ENCODE data around the gene IFNL2. TPM values are rescaled to one million over a fixed set of nuclear protein-coding genes. Genes with fewer than 3 reads are reported as not detected.

IFNL2 gene
- total and polyA plus RNA-seq, 2 donors (not counting 1 experiment from before 2014, with no cell fraction given), result not detected

- Histone ChIP-seq H3K79me2 (ENCODE audit: control insufficient read depth, insufficient read depth, low read length) (no peaks in the 10 kb centered on the region), H3K36me3 (replicated peaks in 1 of 2; ENCODE audit: control extremely low read depth in 1 of 2, control insufficient read depth in 1 of 2, extremely low read depth in 1 of 2, insufficient read depth in 2 of 2, low read length in 1 of 2) (no peaks in the 10 kb centered on the region), H4K20me1 (ENCODE audit: control insufficient read depth, insufficient read depth, low read length, poor library complexity, severe bottlenecking) (no peaks in the 10 kb centered on the region), H3K4me1 (ENCODE audit: control insufficient read depth in 2 of 2, insufficient read depth in 2 of 2, low read length in 2 of 2) (no peaks in the 10 kb centered on the region), H3K9ac (ENCODE audit: low read length) (no peak overlapping the region), H2AFZ (ENCODE audit: insufficient read depth, low read depth, low read length, poor library complexity, severe bottlenecking) (no peak overlapping the region), H3K27me3 (replicated peaks in 1 of 4; ENCODE audit: control extremely low read depth in 1 of 4, control insufficient read depth in 3 of 4, insufficient read depth in 4 of 4, low read length in 3 of 4) (no peaks in the 10 kb centered on the region), H3K4me2 (replicated peaks; ENCODE audit: low read depth, low read length, poor library complexity, severe bottlenecking) (no peak overlapping the region), H3K4me3 (ENCODE audit: control extremely low read depth in 1 of 5, extremely low read depth in 1 of 5, insufficient read depth in 1 of 5, low read depth in 2 of 5, low read length in 4 of 5) (no peak overlapping the region), H3K27ac (ENCODE audit: low read length in 2 of 2) (no peak overlapping the region), H3K9me3 (ENCODE audit: control extremely low read depth in 1 of 3, control insufficient read depth in 2 of 3, insufficient read depth in 1 of 3, low read length in 2 of 3) (peaks cover 0 to 4% (median 0%) of the 10 kb centered on the region in 3 donors)
- ATAC-seq (ENCODE audit: low read depth), result no peak
- Mint-ChIP-seq H3K4me3 (no peak overlapping the region), H3K27ac (no peak overlapping the region), H3K4me1 (no peaks in the 10 kb centered on the region), H3K27me3 (peaks cover 15% of the 10 kb centered on the region), H3K9me3 (ENCODE audit: insufficient read depth) (no peaks in the 10 kb centered on the region)
- intact Hi-C loops (cut with micrococcal nuclease), result no loop called here
- 55% methylated on average over 4 of the region's 6 CpGs for WGBS (ENCODE audit: insufficient coverage)
- no peak for TF ChIP-seq EZH2 (IDR thresholded peaks at IDR 0.05; ENCODE audit: borderline replicate concordance, insufficient read depth, low read depth, low read length, poor library complexity, severe bottlenecking)
- no peak for TF ChIP-seq CTCF (IDR thresholded peaks at IDR 0.05)
- ChIA-PET POLR2A (no interaction called here), CTCF (no interaction called here)
- no peak for DNase-seq
Observed at GRCh38 chr19:39304701-39305571, 36.7 kb downstream of the IFNL2 start.

- no peak for TF ChIP-seq EZH2 (IDR thresholded peaks at IDR 0.05; ENCODE audit: borderline replicate concordance, insufficient read depth, low read depth, low read length, poor library complexity, severe bottlenecking)
- no peak for TF ChIP-seq CTCF (IDR thresholded peaks at IDR 0.05)
- Histone ChIP-seq H3K27me3 (replicated peaks in 1 of 4; ENCODE audit: control extremely low read depth in 1 of 4, control insufficient read depth in 3 of 4, insufficient read depth in 4 of 4, low read length in 3 of 4) (no peaks in the 10 kb centered on the region), H3K4me3 (ENCODE audit: control extremely low read depth in 1 of 5, extremely low read depth in 1 of 5, insufficient read depth in 1 of 5, low read depth in 2 of 5, low read length in 4 of 5) (no peak overlapping the region), H4K20me1 (ENCODE audit: control insufficient read depth, insufficient read depth, low read length, poor library complexity, severe bottlenecking) (no peaks in the 10 kb centered on the region), H3K36me3 (replicated peaks in 1 of 2; ENCODE audit: control extremely low read depth in 1 of 2, control insufficient read depth in 1 of 2, extremely low read depth in 1 of 2, insufficient read depth in 2 of 2, low read length in 1 of 2) (no peaks in the 10 kb centered on the region), H2AFZ (ENCODE audit: insufficient read depth, low read depth, low read length, poor library complexity, severe bottlenecking) (no peak overlapping the region), H3K79me2 (ENCODE audit: control insufficient read depth, insufficient read depth, low read length) (no peaks in the 10 kb centered on the region), H3K9ac (ENCODE audit: low read length) (no peak overlapping the region), H3K4me2 (replicated peaks; ENCODE audit: low read depth, low read length, poor library complexity, severe bottlenecking) (no peak overlapping the region), H3K4me1 (ENCODE audit: control insufficient read depth in 2 of 2, insufficient read depth in 2 of 2, low read length in 2 of 2) (no peaks in the 10 kb centered on the region), H3K27ac (ENCODE audit: low read length in 2 of 2) (no peak overlapping the region), H3K9me3 (ENCODE audit: control extremely low read depth in 1 of 3, control insufficient read depth in 2 of 3, insufficient read depth in 1 of 3, low read length in 2 of 3) (peaks cover 0 to 4% (median 0%) of the 10 kb centered on the region in 3 donors)
- Mint-ChIP-seq H3K9me3 (ENCODE audit: insufficient read depth) (no peaks in the 10 kb centered on the region), H3K4me3 (no peak overlapping the region), H3K27ac (no peak overlapping the region), H3K4me1 (no peaks in the 10 kb centered on the region), H3K27me3 (peaks cover 15% of the 10 kb centered on the region)
- DNase-seq (no peak), ATAC-seq (ENCODE audit: low read depth) (no peak)
- CTCF ChIA-PET, result no interaction called here
- POLR2A ChIA-PET, result no interaction called here
- intact Hi-C loops (cut with micrococcal nuclease), result no loop called here
Observed at GRCh38 chr19:39306075-39306474, 37.9 kb downstream of the IFNL2 start.

Measured in B cell (primary cell).